Esophagus squamous epithelium (tissue), 5 donors: ENCODE measurements around the gene STMN3. TPM values are rescaled to one million over a fixed set of nuclear protein-coding genes. Genes with fewer than 3 reads are reported as not detected.
A peak's percentile ranks its signal among the peaks of the same experiment; 100 is the strongest.

Source experiments
- DNase-seq: peaks from one replicate; lab custom pipeline; 2025; lab: John Stamatoyannopoulos, UW
- H3K27ac ChIP-seq, 4 donors: fragments of 200-600 bp; sonication (generic); one replicate each; pipeline ENCODE4 v1.5.1; 2016 to 2019; ENCODE audit warnings: mild to moderate bottlenecking in 1 of 4
- H3K27me3 ChIP-seq, 4 donors: fragments of 200-600 bp; sonication (generic); 1 replicate in 3 of 4; 2 replicates in 1 of 4; pipeline versions ENCODE4 v1.5.1 to v1.6.0; 2017 to 2021; ENCODE audit warnings: antibody characterized with exemption in 1 of 4
- H3K36me3 ChIP-seq, 3 donors: fragments of 200-600 bp; sonication (generic); one replicate each; pipeline ENCODE4 v1.5.1; 2016 to 2019
- H3K4me1 ChIP-seq, 3 donors: fragments of 200-600 bp; sonication (generic); one replicate each; pipeline ENCODE4 v1.5.1; 2017 to 2019
- H3K4me3 ChIP-seq, 4 donors: fragments of 200-600 bp; sonication (generic); 1 replicate in 3 of 4; 2 replicates in 1 of 4; pipeline ENCODE4 v1.5.1; 2016 to 2019; ENCODE audit warnings: mild to moderate bottlenecking in 2 of 4, moderate library complexity in 1 of 4
- H3K9me3 ChIP-seq, 3 donors: fragments of 200-600 bp; sonication (generic); one replicate each; pipeline ENCODE4 v1.5.1; 2016 to 2019
- CTCF ChIP-seq, 6 experiments: fragments of 450-650 bp in 4 of 6; fragments of 200-600 bp in 2 of 6; sonication (generic) in 2 of 6; IDR thresholded peaks; one replicate each; pipeline ENCODE4 v1.5.1; 2016 to 2019; ENCODE audit warnings: antibody characterized with exemption in 6 of 6, mild to moderate bottlenecking in 4 of 6, moderate library complexity in 4 of 6
- POLR2A ChIP-seq, 4 donors: fragments of 450-650 bp; IDR thresholded peaks; one replicate each; pipeline ENCODE4 v1.6.1; 2017; ENCODE audit warnings: antibody characterized with exemption in 4 of 4, mild to moderate bottlenecking in 4 of 4, moderate library complexity in 3 of 4
- WGBS, 2 donors: methylation state at CpG; one replicate each; pipeline ENCODE4 v1.1.5; 2018; 5-methylcytosine and 5-hydroxymethylcytosine counted together
- intact Hi-C: fragments of 100-400 bp; cut with DNase I; formaldehyde crosslinking; loops from one replicate; pipeline ENCODE4 v1.15.0; 2022
- total RNA-seq, 4 donors: library from RNA; depleted of rRNA; stranded (reverse); fragments of >200 nt; gene quantifications; one replicate each; pipeline ENCODE4 v1.1.0, GENCODE V29; 2016
- donor health status: DM: yes; HTN: yes; CAD: no.

STMN3 gene
- total RNA-seq, 4 donors from 2014 or later: 1.9 to 8.4 (median 4.5) TPM

- H3K9me3 ChIP-seq: no peaks in the 10 kb centered on the region
- 66% methylated on average over 3 of the region's 7 CpGs; no CpG with 5 or more reads in 1 of the 2 donors for WGBS, 2 donors
- peaks cover 0 to 11% (median 0%) of the 10 kb centered on the region in 3 donors for H3K36me3 ChIP-seq
- peaks cover 32 to 65% (median 62%) of the 10 kb centered on the region in 3 donors for H3K4me1 ChIP-seq
- H3K4me3 ChIP-seq: peak overlapping the region; percentile 9 to 59 (median 29)
- no peaks in the 10 kb centered on the region for H3K27me3 ChIP-seq
- TF ChIP-seq POLR2A (IDR thresholded peaks at IDR 0.05) (no peak), CTCF (IDR thresholded peaks at IDR 0.05) (no peak)
- peak overlapping the region in 2 of 4 donors; percentile 49 to 63 for H3K27ac ChIP-seq
- no peak for DNase-seq
- intact Hi-C loops: no loop called here
Observed at GRCh38 chr20:63697357-63697867, 44.2 kb upstream of the STMN3 start.

GRCh38 chr20:63696628-63697356 is 43.6 kb upstream of the STMN3 start, which contains the start of gene TNFRSF6B:
TNFRSF6B (plus strand) TSS chr20:63696652; CDS start chr20:63696768, 116 bp downstream.
- Histone ChIP-seq H3K4me1 (peaks cover 32 to 71% (median 67%) of the 10 kb centered on the region in 3 donors), H3K9me3 (no peaks in the 10 kb centered on the region), H3K27me3 (no peaks in the 10 kb centered on the region), H3K27ac (peak within 1 kb of the TSS; percentile 22 to 63 (median 44)), H3K4me3 (peak within 1 kb of the TSS; percentile 9 to 59 (median 29)), H3K36me3 (peaks cover 0 to 11% (median 0%) of the 10 kb centered on the region in 3 donors)
- intact Hi-C loops: no loop called here
- no peak for TF ChIP-seq POLR2A (IDR thresholded peaks at IDR 0.05)
- no peak for TF ChIP-seq CTCF (IDR thresholded peaks at IDR 0.05)
- WGBS, 2 donors: no CpG with 5 or more reads among the region's 52 CpGs
- DNase-seq: no peak

- Histone ChIP-seq H3K36me3 (peaks cover 0 to 11% (median 0%) of the 10 kb centered on the region in 3 donors), H3K27me3 (no peaks in the 10 kb centered on the region), H3K27ac (peak overlapping the region in 3 of 4 donors; percentile 38 to 63 (median 49)), H3K4me1 (peaks cover 32 to 77% (median 72%) of the 10 kb centered on the region in 3 donors), H3K9me3 (no peaks in the 10 kb centered on the region), H3K4me3 (peak overlapping the region; percentile 9 to 59 (median 29))
- intact Hi-C loops: no loop called here
- DNase-seq: no peak
- 0 to 20% methylated on average over 1 of the region's 6 CpGs for WGBS, 2 donors
- no peak for TF ChIP-seq POLR2A (IDR thresholded peaks at IDR 0.05)
- no peak for TF ChIP-seq CTCF (IDR thresholded peaks at IDR 0.05)
Observed at GRCh38 chr20:63696306-63696627, 43.0 kb upstream of the STMN3 start.

GRCh38 chr20:63695424-63696305 is 42.4 kb upstream of the STMN3 start:
- DNase-seq: no peak
- WGBS, 2 donors: 0% methylated on average over 1 of the region's 25 CpGs; no CpG with 5 or more reads in 1 of the 2 donors
- H3K4me1 ChIP-seq: peaks cover 36 to 83% (median 78%) of the 10 kb centered on the region in 3 donors
- TF ChIP-seq POLR2A (IDR thresholded peaks at IDR 0.05) (no peak), CTCF (IDR thresholded peaks at IDR 0.05) (no peak)
- no peaks in the 10 kb centered on the region for H3K27me3 ChIP-seq
- H3K27ac ChIP-seq: peak overlapping the region in 3 of 4 donors; percentile 38 to 63 (median 49)
- no peaks in the 10 kb centered on the region for H3K9me3 ChIP-seq
- intact Hi-C loops: no loop called here
- H3K4me3 ChIP-seq: no peak overlapping the region
- peaks cover 0 to 11% (median 0%) of the 10 kb centered on the region in 3 donors for H3K36me3 ChIP-seq
